Measurements from ENCODE around the gene LYRM2.

- TF ChIP-seq, protein P1, sequence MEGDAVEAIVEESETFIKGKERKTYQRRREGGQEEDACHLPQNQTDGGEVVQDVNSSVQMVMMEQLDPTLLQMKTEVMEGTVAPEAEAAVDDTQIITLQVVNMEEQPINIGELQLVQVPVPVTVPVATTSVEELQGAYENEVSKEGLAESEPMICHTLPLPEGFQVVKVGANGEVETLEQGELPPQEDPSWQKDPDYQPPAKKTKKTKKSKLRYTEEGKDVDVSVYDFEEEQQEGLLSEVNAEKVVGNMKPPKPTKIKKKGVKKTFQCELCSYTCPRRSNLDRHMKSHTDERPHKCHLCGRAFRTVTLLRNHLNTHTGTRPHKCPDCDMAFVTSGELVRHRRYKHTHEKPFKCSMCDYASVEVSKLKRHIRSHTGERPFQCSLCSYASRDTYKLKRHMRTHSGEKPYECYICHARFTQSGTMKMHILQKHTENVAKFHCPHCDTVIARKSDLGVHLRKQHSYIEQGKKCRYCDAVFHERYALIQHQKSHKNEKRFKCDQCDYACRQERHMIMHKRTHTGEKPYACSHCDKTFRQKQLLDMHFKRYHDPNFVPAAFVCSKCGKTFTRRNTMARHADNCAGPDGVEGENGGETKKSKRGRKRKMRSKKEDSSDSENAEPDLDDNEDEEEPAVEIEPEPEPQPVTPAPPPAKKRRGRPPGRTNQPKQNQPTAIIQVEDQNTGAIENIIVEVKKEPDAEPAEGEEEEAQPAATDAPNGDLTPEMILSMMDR (conservative IDR thresholded peaks at IDR 0.05; ENCODE audit: low read depth, low read length): no peak
- TF ChIP-seq EZH2 (IDR thresholded peaks at IDR 0.05; ENCODE audit: low read length, unreplicated experiment) (no peak), EZH2phosphoT487 (IDR thresholded peaks at IDR 0.05; ENCODE audit: borderline replicate concordance, low read length) (no peak)
These were observed 16.6 kb upstream of the LYRM2 start for GRCh38 chr6:89655122-89655521.

Measured in PC-3 (cell line).